ENCODE measurements around the gene POFUT1. TPM values are rescaled to one million over a fixed set of nuclear protein-coding genes. Genes with fewer than 3 reads are reported as not detected.

POFUT1 gene
- total RNA-seq, 6 experiments from 2014 or later: 64.1 to 83.7 (median 74.6) TPM

- DNase-seq: no peak
- no peaks in the 10 kb centered on the region for H3K27me3 Mint-ChIP-seq (ENCODE audit: insufficient read depth)
- H3K4me1 Mint-ChIP-seq (ENCODE audit: low read depth): peaks cover 24% of the 10 kb centered on the region
- H3K27ac Mint-ChIP-seq: no peak overlapping the region; the same call in 1 of the 2 replicates
- no peak overlapping the region for H3K4me3 Mint-ChIP-seq
- no peaks in the 10 kb centered on the region for H3K9me3 Mint-ChIP-seq
- TF ChIP-seq CTCF (IDR thresholded peaks at IDR 0.05): no peak
- H3K36me3 Mint-ChIP-seq (ENCODE audit: low read depth): no peaks in the 10 kb centered on the region
Measured at GRCh38 chr20:32285082-32285620, 77.5 kb downstream of the POFUT1 start.

GRCh38 chr20:32285621-32286371 lies 78.1 kb downstream of the POFUT1 start:
- Mint-ChIP-seq H3K4me3 (peak overlapping the region; percentile 31; the same call in 1 of the 2 replicates), H3K36me3 (ENCODE audit: low read depth) (no peaks in the 10 kb centered on the region), H3K9me3 (no peaks in the 10 kb centered on the region), H3K27ac (peak overlapping the region; percentile 47), H3K4me1 (ENCODE audit: low read depth) (peaks cover 24% of the 10 kb centered on the region), H3K27me3 (ENCODE audit: insufficient read depth) (no peaks in the 10 kb centered on the region)
- TF ChIP-seq CTCF (IDR thresholded peaks at IDR 0.05): no peak
- peak; percentile 59 for DNase-seq

GRCh38 chr20:32287231-32287638 lies 79.6 kb downstream of the POFUT1 start:
- no peak for TF ChIP-seq CTCF (IDR thresholded peaks at IDR 0.05)
- Mint-ChIP-seq H3K4me3 (no peak overlapping the region), H3K27me3 (ENCODE audit: insufficient read depth) (no peaks in the 10 kb centered on the region), H3K36me3 (ENCODE audit: low read depth) (no peaks in the 10 kb centered on the region), H3K9me3 (no peaks in the 10 kb centered on the region), H3K27ac (no peak overlapping the region), H3K4me1 (ENCODE audit: low read depth) (peaks cover 24% of the 10 kb centered on the region)
- no peak for DNase-seq

Other genes starting within 250 kb of the POFUT1 start
- not detected for gene XKR7, start 239.7 kb upstream of the POFUT1 start, total RNA-seq (2021; fragmentation: NEBNext Ultra II Directional; extraction: Animal tissue kit (Norgen Biotek cat#: 25700))
- not detected for gene CCM2L, start 197.4 kb upstream of the POFUT1 start, total RNA-seq (2021; fragmentation: NEBNext Ultra II Directional; extraction: Animal tissue kit (Norgen Biotek cat#: 25700))
- gene HCK, start 155.6 kb upstream of the POFUT1 start, total RNA-seq (2021; fragmentation: NEBNext Ultra II Directional; extraction: Animal tissue kit (Norgen Biotek cat#: 25700)): not detected
- gene TM9SF4, start 98.2 kb upstream of the POFUT1 start, total RNA-seq (2021; fragmentation: NEBNext Ultra II Directional; extraction: Animal tissue kit (Norgen Biotek cat#: 25700)): 10 to 100 TPM; 54.8 to 73.9 (median 60.7) TPM
- gene PLAGL2, start 137 bp upstream of the POFUT1 start, total RNA-seq (2021; fragmentation: NEBNext Ultra II Directional; extraction: Animal tissue kit (Norgen Biotek cat#: 25700)): 10 to 100 TPM in 2 of 6 experiments, 1 to 10 TPM in 4; 8.5 to 11.1 (median 9.5) TPM
- gene KIF3B, start 69.8 kb downstream of the POFUT1 start, total RNA-seq (2021; fragmentation: NEBNext Ultra II Directional; extraction: Animal tissue kit (Norgen Biotek cat#: 25700)): 10 to 100 TPM; 29.9 to 33.7 (median 31.9) TPM
- gene ASXL1, start 150.5 kb downstream of the POFUT1 start, total RNA-seq (2021; fragmentation: NEBNext Ultra II Directional; extraction: Animal tissue kit (Norgen Biotek cat#: 25700)): 10 to 100 TPM; 49.0 to 62.4 (median 54.4) TPM

Data from HFFc6 (cell line).